Measurements from ENCODE around the gene RNF8.
A peak's percentile ranks its signal among the peaks of the same experiment; 100 is the strongest.
"Not testable (repeated sequence)": the region's sequence is repeated elsewhere in the genome, so short reads cannot be mapped to it uniquely, and the experiment has no call there.

Gene RNF8

DNA sequence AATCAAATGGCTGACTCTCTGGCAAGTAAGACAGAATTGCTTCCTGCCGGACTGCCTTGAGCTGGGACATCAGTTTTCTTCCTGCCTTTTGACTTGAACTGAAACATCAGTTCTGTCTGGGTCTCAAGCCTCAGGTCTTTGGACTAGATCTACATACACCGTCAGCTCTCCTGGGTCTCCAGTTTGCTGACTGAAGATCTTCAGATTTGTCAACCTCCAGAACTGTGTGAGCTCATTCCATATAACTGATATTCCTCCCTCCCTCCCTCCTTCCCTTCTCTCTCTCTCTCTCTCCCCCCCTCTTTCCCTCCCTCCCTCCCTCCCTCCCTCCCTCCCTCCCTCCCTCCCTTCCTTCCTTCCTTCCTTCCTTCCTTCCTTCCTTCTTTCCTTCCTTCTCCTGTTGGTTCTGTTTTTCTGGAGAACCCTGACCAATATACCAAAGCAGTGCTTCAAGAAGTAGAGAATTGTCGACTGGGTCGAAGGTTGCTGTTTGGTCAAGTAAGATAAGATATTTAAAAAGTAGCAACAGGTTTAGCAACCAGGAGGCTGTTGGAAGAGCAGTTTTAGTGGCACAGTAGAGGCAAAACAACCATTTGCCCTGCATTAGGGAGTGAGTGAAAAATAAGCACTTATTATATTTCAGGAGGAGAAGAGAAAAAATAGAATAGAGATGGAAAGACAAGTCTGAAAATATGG, 46.2 kb downstream of the RNF8 start:
- DNase-seq (ENCODE audit: low read depth) = no peak

DNA sequence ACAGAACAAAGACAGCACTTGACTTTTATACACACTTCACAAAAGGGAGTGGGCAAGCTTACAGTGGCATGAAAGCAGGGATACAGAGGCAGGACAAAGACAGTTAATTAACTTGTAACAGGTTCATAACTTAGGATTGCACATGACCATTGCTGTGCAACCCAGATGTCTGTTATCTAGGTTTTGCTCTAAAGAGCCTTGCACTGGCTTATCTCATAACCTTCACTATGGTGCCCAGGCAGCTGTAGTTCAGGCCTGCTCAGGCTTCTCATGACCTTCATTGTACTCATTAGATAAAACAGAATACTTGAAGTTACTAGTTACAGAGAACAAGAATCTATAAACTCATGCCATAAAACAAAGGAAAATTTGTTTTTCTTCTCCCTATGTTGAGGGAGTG, 47.9 kb downstream of the RNF8 start:
- not testable (repeated sequence) for DNase-seq (ENCODE audit: low read depth)

DNA sequence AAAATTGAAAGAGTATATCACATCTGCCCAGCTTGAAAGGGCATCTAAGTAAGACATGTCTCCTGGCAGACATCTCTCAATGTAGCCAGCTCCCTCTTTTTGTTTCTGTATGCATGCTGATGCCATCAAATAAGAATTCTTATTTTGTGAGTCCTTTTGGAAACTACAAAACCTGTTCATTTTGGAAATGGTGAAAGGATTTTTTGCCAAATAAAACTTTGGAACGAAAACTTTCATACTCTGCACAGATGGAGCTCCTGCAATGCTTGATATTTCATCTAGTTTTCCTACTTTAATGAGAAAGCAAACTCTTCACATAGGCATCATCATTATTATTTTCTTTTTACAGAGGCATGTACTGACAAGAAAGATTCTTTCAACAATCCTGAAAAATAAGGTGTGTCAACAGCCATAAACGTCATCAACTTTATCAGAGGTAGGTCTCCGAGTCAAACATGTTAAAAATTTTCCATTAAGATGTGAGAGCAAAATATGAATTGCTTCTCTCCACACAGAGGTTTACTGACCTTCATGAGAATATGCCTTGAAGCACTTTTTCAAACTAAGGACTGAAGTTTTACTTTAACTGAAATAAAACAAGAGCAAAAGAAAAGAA, 53.1 kb downstream of the RNF8 start:
- DNase-seq (ENCODE audit: low read depth) = no peak

DNA sequence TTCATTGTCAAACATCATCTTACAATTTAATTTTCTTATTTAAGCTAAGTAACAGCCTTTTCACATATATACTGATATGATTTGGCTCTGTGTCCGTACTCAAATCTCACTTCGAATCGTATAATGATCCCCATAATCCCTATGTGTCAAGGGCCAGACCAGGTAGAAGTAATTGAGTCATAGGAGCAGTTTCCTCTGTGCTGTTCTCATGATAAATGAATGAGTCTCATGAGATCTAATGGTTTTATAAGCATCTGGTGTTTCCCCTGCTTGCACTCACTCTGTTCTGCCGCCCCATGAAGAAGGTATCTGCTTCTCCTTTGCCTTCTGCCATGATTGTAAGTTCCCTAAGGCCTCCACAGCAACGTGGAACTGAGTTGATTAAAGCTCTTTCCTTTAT, 54.2 kb downstream of the RNF8 start:
- no peak for DNase-seq (ENCODE audit: low read depth)

DNA sequence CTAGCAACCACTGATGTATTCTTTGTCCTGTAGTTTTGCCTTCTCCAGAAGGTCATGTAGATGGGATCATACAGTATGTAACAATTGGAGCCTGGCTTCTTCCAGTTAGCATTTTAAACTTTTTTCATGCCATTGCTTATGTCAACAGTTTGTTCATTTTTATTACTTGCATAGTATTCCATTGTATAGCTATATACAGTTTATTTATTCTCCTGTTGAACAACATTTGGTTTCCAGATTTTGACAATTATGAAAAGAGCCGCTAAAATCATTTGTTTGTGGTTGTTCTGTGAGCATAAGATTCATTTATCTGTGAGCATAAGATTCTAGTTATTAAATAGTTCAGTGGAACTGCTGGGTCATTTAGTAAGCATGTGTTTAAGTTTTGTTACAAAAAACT, 55.7 kb downstream of the RNF8 start:
- no peak for DNase-seq (ENCODE audit: low read depth)

DNA sequence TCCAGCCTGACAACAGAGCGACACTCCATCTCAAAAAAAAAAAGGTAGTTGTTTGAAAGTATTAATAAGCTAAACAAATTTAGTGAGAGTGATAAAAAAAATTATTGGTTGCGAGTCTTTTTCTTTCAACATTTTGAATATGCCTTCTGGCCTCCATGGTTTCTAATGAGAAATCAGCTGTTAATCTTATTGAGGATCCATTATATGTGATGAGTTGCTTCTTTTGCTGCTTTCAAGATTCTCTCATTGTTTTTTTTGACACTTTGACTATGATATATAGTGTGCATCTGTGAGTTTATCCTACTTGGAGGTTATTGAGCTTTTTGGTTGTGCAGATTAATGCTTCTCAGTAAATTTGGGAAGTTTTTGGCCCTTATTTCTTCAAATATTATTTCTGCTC, 63.6 kb downstream of the RNF8 start:
- DNase-seq (ENCODE audit: low read depth) = no peak

DNA sequence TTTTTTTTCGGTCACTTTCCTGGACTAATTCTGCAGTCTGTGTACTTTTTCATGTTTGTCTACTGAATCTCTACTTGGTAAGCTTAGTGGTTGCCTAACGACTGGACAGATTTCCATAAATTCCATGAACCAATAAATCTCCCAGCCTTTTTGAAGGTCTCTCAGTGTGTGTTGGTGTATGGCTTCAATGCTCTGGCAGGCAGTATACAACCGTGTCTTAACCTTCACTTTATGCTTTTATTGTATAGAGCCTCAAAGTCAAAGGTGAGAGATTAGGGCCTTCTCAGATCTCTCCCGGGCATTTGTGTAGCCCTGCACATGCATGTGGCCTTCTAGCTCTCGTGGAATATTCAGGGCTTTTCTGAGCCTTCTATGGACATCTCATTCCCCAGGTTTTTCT, 64.9 kb downstream of the RNF8 start:
- no peak for DNase-seq (ENCODE audit: low read depth)

DNA sequence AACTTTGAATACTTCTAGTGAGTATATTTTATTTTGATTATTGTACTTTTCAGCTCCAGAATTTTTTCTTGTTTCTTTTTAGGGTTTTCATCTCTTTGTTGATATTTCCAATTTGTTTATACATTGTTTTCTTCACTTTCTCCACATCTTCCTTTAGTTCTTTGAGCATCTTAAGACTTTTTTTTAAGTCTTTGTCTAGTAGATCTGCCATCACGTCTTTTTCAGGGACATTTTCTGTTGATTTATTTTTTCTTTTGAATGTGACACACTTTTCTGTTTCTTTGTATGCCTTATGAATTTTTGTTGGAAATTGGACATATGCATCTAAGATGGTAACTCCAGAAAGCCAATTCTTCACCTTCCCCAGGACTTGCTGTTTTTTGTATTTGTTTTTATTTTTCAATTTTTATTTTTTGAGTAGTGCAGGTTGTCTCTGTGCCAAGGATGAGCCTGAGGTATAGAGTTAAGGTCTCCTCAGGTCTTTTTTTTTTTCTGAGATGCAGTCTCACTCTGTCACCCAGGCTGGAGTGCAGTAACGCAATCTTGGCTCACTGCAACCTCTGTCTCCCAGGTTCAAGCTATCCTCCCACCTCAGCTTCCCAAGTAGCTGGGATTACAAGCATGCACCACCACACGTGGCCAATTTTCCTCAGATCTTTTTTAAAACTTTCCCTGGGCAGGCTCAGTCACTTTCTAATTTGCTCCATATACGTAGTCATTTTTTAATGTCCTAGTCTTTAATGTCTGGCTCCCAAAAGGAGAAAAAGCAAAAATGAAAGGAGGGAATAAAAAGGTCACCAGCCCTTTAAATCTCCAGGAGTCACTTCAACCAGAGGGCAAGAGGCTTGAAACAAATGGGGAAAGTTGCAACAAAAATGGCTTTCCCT, 72.5 kb downstream of the RNF8 start:
- DNase-seq (ENCODE audit: low read depth) = no peak

DNA sequence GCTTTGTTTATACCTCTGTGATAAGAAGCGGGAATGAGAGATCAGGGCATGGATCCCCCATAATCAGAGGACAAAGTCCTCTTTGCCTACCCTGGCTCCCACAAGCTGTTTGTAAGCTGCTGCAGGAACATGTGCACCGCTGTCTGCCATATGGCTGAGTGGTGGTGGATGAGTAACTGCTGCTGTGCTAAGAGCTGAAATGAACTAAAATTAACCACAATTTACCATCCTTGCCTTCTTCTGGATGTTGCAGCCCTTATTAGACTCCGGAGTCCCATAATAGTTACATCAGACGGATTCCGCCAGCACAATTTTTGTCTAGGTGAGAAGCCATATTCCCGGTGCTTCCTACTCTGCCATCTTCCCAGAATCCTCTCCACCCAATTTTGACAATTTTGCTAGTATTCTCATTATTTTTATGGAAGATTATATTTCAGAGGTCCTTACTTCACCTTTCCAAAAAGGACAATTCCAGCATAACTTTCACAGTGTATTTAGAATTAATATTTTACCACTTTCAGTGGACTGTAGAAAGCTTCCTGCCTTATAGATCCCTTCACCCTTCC, 73.2 kb downstream of the RNF8 start:
- no peak for DNase-seq (ENCODE audit: low read depth)

DNA sequence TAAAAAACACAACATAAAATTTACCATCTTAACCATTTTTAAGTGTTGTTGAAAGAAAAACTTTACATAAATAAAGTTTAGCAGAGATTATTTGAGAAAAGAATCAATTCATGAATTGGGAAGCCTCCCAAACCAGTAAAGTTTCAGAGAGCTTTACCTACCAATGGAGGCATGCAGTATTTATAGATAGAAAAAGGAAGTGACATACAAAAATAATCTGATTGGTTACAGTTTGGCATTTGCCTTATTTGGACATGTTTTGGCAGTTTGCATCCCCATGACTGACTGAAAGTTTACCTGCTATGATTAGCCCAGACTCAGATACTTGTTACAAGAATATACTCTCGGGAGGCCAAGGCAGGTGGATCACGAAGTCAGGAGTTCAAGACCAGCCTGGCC, 75.6 kb downstream of the RNF8 start:
- DNase-seq (ENCODE audit: low read depth) = no peak

DNA sequence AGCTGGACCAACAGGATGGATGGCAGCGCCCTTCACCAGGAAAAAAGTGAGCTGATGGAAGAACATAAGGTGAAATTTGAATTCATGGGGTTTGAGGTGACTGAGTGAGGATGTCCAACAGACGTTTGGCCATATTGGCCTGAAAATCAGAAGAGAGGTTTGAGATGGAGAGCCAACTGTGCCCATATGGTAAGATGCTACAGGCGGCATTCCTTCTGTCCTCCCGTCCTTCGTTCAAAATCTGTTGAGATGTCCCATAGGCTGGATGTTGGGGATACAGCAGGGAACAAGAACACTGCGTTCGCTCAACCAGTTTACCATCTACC, 78.8 kb downstream of the RNF8 start:
- DNase-seq (ENCODE audit: low read depth) = no peak

DNA sequence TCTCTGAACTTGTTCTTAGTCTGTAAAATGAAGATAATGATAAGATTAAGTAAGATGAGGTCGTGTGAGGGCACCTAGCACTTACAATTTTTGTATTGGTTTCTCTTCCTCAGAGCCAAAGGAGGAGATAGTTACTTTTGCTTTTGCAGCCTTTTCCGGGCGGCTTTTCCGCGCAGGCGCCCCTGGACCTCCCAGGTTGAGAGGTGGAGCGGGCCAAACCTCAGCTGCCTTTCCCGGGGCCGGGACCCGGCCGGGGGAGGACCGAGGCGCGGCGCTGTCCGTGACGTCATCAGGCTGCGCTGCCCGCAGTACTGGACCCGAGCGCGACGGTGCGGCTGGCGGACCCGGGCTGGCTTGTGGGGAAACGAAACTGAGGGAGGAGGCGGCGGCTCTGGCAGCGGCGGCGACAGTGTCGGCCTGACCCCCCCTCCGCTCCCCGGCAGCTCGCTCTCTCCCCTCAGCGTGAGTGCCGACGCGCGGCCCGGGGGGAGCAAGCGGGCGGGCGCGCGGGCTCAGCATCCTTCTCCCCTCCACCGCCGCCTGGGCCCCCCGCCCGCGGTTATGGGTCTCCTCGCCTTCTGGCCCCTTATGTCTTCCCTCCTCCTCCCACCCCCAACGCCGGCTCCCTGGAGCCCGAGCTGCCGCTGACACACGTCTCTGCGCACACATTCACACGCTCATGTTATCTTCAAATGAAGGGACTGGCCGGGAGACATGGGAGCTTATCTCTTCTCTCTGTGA, 79.3 kb downstream of the RNF8 start, which contains the start of gene CMTR1:
Gene CMTR1 (plus strand): TSS at position 306 of the 741 bp plus-strand sequence. CDS start 2,409 bp downstream, outside the sequence.
- DNase-seq (ENCODE audit: low read depth) = peak; percentile 94

DNA sequence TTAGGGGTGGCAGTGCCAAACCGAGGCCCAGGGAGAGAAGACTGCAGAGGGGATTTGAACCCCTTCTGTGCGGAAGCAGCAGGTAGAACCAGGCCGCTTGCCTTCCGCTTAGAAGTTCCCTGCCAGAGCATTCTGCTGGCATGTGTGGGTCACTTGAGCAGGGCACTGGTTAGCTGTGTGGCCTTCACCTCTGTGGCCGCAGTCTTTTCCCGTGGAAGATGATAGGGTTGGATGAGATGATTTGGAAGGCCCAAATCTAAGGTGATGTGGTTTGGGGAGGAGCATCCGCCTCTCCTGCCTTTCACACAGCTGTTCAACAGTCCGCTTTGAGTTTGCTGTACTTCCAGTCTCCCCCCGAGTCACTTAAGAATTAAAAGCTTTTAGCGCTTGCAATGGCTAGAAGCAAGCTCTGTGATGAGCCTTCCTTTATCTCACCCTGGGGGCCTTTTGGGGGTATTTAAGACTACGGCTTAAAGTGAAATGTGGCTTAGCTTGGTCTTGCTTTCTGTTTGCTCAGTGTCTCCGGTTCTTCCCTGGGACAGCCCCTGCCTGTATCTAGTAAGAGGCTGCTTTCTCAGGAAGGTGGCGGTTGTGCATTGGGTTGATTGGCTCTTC, 80.0 kb downstream of the RNF8 start:
- DNase-seq (ENCODE audit: low read depth) = peak; percentile 5

DNA sequence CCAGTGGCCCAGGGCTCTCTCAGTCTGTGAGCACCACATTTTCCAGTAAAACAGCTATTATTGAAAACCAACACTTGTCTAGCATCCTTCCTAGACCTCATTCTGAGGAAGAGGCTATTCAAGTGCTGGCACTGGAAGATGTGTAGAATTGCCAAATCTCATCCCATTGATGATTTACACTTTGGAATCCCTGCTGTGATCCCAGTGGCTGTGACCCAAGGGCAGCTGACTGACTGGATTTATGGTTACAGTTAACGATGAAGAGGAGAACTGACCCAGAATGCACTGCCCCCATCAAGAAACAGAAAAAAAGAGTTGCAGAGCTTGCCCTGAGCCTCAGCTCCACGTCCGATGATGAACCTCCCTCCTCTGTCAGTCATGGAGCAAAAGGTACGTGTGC, 81.6 kb downstream of the RNF8 start:
- no peak for DNase-seq (ENCODE audit: low read depth)

DNA sequence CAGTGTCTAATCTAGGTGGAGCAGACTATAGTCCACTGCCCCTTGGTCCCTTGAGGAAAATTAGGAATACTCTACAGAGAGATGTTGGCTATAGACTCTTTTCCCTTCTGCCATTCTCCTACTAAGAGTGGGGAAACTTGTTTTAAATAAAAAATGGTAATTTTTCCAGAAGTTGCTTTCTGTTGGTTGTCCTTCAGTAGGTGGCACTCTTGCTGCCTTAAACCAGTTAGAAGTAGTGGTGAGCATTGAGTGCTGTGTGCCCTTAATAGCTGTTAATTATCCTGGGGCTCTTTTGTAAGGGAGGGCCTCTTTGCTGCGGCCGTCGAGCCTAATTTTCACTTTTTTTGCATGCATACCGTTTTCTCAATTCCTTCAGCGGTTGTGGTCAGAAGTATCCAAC, 82.0 kb downstream of the RNF8 start:
- DNase-seq (ENCODE audit: low read depth) = no peak

DNA sequence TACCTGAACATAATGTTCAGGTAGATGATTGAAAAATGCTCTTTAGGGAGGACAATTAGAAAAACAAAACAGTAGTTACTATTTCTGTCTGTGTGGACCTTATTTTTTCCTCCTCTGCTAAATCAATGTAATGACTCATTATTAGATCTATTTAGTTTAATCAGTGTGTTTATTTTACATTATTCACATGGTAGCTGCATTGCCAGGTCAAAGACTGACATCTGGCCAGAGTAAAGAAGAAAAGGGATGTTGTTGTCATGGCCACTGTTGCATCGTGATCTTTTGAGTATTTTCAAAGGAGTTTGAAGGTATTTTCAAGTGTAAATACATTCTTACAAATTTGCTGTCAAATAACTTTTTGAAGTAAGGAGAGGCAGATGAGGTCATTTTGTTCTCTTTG, 85.1 kb downstream of the RNF8 start:
- no peak for DNase-seq (ENCODE audit: low read depth)

DNA sequence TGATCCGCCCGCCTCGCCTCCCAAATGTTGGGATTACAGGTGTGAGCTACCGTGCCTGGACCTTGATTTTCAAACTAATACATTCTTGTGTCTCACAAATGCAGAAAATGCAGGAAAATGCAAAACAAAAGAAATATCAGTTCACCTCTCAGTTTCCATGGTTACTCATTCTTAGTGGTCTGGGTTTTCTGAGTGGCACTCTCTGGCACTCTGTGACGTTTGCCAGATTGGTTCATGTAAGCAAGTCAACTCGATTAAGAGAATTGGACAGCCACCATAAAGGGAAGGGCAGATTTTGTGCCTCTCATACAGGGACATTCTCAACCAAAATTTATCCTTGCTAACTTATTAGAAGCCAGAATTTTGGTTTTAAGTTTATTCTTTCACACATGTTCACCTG, 87.9 kb downstream of the RNF8 start:
- DNase-seq (ENCODE audit: low read depth) = no peak

DNA sequence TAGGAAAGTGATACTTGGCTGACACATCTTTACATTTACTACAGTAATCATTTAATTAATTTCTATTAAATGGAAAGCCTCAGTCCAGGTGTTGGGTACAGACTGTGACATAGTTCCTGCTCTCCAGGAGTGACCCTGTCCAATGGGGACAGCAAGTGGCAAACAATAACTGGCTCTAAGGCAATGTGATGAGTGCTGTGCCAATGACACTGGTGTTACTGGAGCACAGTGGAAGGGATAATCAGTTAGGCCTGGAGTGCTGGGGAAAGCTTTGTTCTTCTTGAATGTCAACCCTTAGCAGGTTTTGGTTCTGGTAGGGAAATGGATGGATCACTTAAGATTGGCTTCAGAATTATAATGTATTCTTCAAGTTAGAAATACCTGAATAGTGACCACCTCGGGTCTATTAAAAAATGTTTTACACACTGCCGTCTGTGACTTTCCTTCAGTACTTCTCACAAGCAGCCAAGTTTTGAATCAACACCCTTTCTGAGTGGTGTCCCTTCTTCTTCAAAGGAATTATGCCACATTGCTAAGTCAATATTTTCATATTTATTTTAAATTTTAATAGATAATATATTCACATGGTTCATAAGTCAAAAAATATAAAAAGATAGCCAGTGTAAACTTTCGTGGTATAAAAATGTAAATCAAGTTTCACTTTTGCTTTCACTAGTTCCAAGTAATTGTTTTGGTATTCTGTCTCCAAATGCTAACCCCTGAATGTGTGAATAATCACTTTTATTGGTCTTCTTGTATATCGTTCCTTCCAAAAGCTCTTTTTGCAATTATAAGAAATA, 88.8 kb downstream of the RNF8 start:
- DNase-seq (ENCODE audit: low read depth) = no peak

DNA sequence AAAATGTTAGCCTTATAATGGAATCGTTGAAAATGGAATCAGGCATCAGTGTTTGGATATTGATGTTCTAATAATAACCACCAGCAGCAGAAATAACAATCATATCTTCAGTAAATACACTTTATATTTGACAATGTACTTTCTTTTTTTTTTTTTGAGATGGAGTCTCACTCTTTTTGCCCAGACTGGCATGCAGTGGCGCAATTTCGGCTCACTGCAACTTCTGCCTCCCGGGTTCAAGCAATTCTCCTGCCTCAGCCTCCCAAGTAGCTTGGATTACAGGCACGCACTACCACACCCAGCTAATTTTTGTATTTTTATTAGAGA, 89.4 kb downstream of the RNF8 start:
- not testable (repeated sequence) for DNase-seq (ENCODE audit: low read depth)
